SK-N-SH (cell line): ENCODE data around the gene IRAK2.

Experiments
- TF ChIP-seq, protein P1 (sequence below): fragments of 200-600 bp; sonication (generic); IDR thresholded peaks from 2 replicates; pipeline ENCODE4 v1.6.1; 2017; ENCODE audit warnings: antibody characterized with exemption, mild to moderate bottlenecking, moderate library complexity
- TF ChIP-seq, protein P2 (sequence below): IDR thresholded peaks from 2 replicates; pipeline ENCODE4 v1.4.0; 2012; ENCODE audit warnings: low read depth, borderline replicate concordance

DNA sequence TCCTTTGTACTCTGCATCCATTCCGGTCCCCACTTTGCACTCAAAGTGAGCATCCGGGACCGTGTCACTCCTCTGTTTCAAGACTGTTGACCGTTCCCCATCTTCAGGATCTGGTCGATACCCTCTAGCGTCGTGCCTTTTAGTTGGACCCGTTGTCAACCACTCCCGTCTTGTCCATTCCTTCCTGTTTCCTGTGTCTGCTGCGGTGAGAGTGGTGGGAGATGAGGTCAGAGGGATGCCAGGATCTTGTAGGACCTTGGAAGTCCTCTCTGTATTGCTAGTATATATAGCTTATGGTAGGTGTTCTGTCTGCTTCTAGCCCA, 48.6 kb upstream of the IRAK2 start:
- TF ChIP-seq, protein P1, sequence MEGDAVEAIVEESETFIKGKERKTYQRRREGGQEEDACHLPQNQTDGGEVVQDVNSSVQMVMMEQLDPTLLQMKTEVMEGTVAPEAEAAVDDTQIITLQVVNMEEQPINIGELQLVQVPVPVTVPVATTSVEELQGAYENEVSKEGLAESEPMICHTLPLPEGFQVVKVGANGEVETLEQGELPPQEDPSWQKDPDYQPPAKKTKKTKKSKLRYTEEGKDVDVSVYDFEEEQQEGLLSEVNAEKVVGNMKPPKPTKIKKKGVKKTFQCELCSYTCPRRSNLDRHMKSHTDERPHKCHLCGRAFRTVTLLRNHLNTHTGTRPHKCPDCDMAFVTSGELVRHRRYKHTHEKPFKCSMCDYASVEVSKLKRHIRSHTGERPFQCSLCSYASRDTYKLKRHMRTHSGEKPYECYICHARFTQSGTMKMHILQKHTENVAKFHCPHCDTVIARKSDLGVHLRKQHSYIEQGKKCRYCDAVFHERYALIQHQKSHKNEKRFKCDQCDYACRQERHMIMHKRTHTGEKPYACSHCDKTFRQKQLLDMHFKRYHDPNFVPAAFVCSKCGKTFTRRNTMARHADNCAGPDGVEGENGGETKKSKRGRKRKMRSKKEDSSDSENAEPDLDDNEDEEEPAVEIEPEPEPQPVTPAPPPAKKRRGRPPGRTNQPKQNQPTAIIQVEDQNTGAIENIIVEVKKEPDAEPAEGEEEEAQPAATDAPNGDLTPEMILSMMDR, result no peak
- TF ChIP-seq, protein P2, sequence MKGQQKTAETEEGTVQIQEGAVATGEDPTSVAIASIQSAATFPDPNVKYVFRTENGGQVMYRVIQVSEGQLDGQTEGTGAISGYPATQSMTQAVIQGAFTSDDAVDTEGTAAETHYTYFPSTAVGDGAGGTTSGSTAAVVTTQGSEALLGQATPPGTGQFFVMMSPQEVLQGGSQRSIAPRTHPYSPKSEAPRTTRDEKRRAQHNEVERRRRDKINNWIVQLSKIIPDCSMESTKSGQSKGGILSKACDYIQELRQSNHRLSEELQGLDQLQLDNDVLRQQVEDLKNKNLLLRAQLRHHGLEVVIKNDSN, result no peak
